Mucosa of rectum (tissue), 2 donors: ENCODE results near the gene VWDE.

Experiments
- H3K27ac ChIP-seq, 2 donors: one replicate each; pipeline ENCODE4 v1.7.0; 2013; ENCODE audit warnings: inconsistent platforms in 2 of 2, low read depth in 2 of 2, low read length in 2 of 2
- H3K27me3 ChIP-seq, 2 donors: one replicate each; pipeline ENCODE4 v1.7.0; 2013; ENCODE audit warnings: low read length in 2 of 2; ENCODE audit not compliant: control insufficient read depth in 2 of 2, insufficient read depth in 2 of 2
- H3K36me3 ChIP-seq, 2 donors: one replicate each; pipeline ENCODE4 v1.7.0; 2013; ENCODE audit warnings: low read length in 2 of 2; ENCODE audit not compliant: control insufficient read depth in 2 of 2, insufficient read depth in 2 of 2
- H3K4me1 ChIP-seq, 2 donors: one replicate each; pipeline ENCODE4 v1.7.0; 2013; ENCODE audit warnings: low read length in 2 of 2, mild to moderate bottlenecking in 1 of 2; ENCODE audit not compliant: control insufficient read depth in 2 of 2, insufficient read depth in 2 of 2
- H3K4me3 ChIP-seq, 2 donors: one replicate each; pipeline ENCODE4 v1.7.0; 2013; ENCODE audit warnings: low read length in 2 of 2
- H3K9ac ChIP-seq, 2 donors: one replicate each; pipeline ENCODE4 v1.7.0; 2013; ENCODE audit warnings: low read length in 2 of 2, low read depth in 1 of 2, mild to moderate bottlenecking in 1 of 2
- H3K9me3 ChIP-seq, 2 donors: one replicate each; pipeline ENCODE4 v1.7.0; 2013; ENCODE audit warnings: low read length in 2 of 2; ENCODE audit not compliant: control insufficient read depth in 2 of 2
- donor health status: healthy.
- donor health status: Normal muscosa, but diverticular disease.

The VWDE gene

GRCh38 chr7:12337095-12337494, 66.6 kb downstream of the VWDE start:
- no peaks in the 10 kb centered on the region for H3K27me3 ChIP-seq
- H3K9ac ChIP-seq: no peak overlapping the region
- no peaks in the 10 kb centered on the region for H3K4me1 ChIP-seq
- H3K4me3 ChIP-seq: no peak overlapping the region
- no peak overlapping the region for H3K27ac ChIP-seq
- H3K9me3 ChIP-seq: no peaks in the 10 kb centered on the region
- no peaks in the 10 kb centered on the region for H3K36me3 ChIP-seq

- H3K4me3 ChIP-seq: no peak overlapping the region
- H3K27me3 ChIP-seq: no peaks in the 10 kb centered on the region
- no peaks in the 10 kb centered on the region for H3K9me3 ChIP-seq
- H3K36me3 ChIP-seq: no peaks in the 10 kb centered on the region
- no peak overlapping the region for H3K27ac ChIP-seq
- no peaks in the 10 kb centered on the region for H3K4me1 ChIP-seq
- no peak overlapping the region for H3K9ac ChIP-seq
These were observed 74.5 kb downstream of the VWDE start for GRCh38 chr7:12328888-12329770.

GRCh38 chr7:12327922-12328321, 75.7 kb downstream of the VWDE start:
- no peak overlapping the region for H3K9ac ChIP-seq
- H3K9me3 ChIP-seq: no peaks in the 10 kb centered on the region
- H3K27ac ChIP-seq: no peak overlapping the region
- H3K27me3 ChIP-seq: no peaks in the 10 kb centered on the region
- no peak overlapping the region for H3K4me3 ChIP-seq
- no peaks in the 10 kb centered on the region for H3K36me3 ChIP-seq
- H3K4me1 ChIP-seq: no peaks in the 10 kb centered on the region

- H3K27me3 ChIP-seq: no peaks in the 10 kb centered on the region
- no peaks in the 10 kb centered on the region for H3K36me3 ChIP-seq
- H3K9me3 ChIP-seq: no peaks in the 10 kb centered on the region
- no peak overlapping the region for H3K9ac ChIP-seq
- H3K4me3 ChIP-seq: no peak overlapping the region
- no peak overlapping the region for H3K27ac ChIP-seq
- H3K4me1 ChIP-seq: no peaks in the 10 kb centered on the region
These were observed 78.0 kb downstream of the VWDE start for GRCh38 chr7:12325646-12326045.

GRCh38 chr7:12323415-12323814, 80.2 kb downstream of the VWDE start:
- H3K4me1 ChIP-seq: no peaks in the 10 kb centered on the region
- H3K9ac ChIP-seq: no peak overlapping the region
- H3K27me3 ChIP-seq: no peaks in the 10 kb centered on the region
- no peaks in the 10 kb centered on the region for H3K36me3 ChIP-seq
- H3K27ac ChIP-seq: no peak overlapping the region
- H3K4me3 ChIP-seq: no peak overlapping the region
- H3K9me3 ChIP-seq: no peaks in the 10 kb centered on the region

GRCh38 chr7:12322903-12323300, 80.8 kb downstream of the VWDE start:
- H3K27me3 ChIP-seq: no peaks in the 10 kb centered on the region
- H3K4me3 ChIP-seq: no peak overlapping the region
- no peaks in the 10 kb centered on the region for H3K36me3 ChIP-seq
- H3K9ac ChIP-seq: no peak overlapping the region
- H3K9me3 ChIP-seq: no peaks in the 10 kb centered on the region
- H3K27ac ChIP-seq: no peak overlapping the region
- H3K4me1 ChIP-seq: no peaks in the 10 kb centered on the region

- Histone ChIP-seq H3K27ac (no peak overlapping the region), H3K27me3 (no peaks in the 10 kb centered on the region), H3K9ac (no peak overlapping the region), H3K4me3 (no peak overlapping the region), H3K36me3 (no peaks in the 10 kb centered on the region), H3K9me3 (no peaks in the 10 kb centered on the region), H3K4me1 (no peaks in the 10 kb centered on the region)
These were observed 81.3 kb downstream of the VWDE start for GRCh38 chr7:12322284-12322902.

- Histone ChIP-seq H3K36me3 (no peaks in the 10 kb centered on the region), H3K27ac (no peak overlapping the region)
These were observed 82.5 kb downstream of the VWDE start for GRCh38 chr7:12320987-12321647.

GRCh38 chr7:12320241-12320986, 83.3 kb downstream of the VWDE start:
- no peaks in the 10 kb centered on the region for H3K9me3 ChIP-seq
- no peak overlapping the region for H3K9ac ChIP-seq
- H3K4me3 ChIP-seq: no peak overlapping the region

More at GRCh38 chr7:12320987-12321647, 82.5 kb downstream of the VWDE start:
- no peaks in the 10 kb centered on the region for H3K27me3 ChIP-seq
- H3K4me3 ChIP-seq: no peak overlapping the region
- no peak overlapping the region for H3K9ac ChIP-seq
- no peaks in the 10 kb centered on the region for H3K9me3 ChIP-seq
- H3K4me1 ChIP-seq: no peaks in the 10 kb centered on the region

More at GRCh38 chr7:12320241-12320986, 83.3 kb downstream of the VWDE start:
- H3K4me1 ChIP-seq: no peaks in the 10 kb centered on the region
- no peaks in the 10 kb centered on the region for H3K27me3 ChIP-seq
- H3K27ac ChIP-seq: no peak overlapping the region
- H3K36me3 ChIP-seq: no peaks in the 10 kb centered on the region
